ENCODE measurements around the gene NLRP3. TPM values are rescaled to one million over a fixed set of nuclear protein-coding genes. Genes with fewer than 3 reads are reported as not detected.

NLRP3 gene
- total and polyA plus RNA-seq, 2 of the 13 experiments (the other 11 are each of a cell fraction or from before 2014, with no cell fraction given) = not detected

GRCh38 chr1:247452447-247453039 lies 36.6 kb downstream of the NLRP3 start:
- ATAC-seq (peak; percentile 26; the same call in 2 of the 3 replicates), FAIRE-seq (no peak), DNase-seq (ENCODE audit: low spot score) (no peak)
- Histone ChIP-seq H3K4me3 (replicated peaks in 1 of 3; ENCODE audit: insufficient read depth in 1 of 3, low read depth in 2 of 3, low read length in 3 of 3) (no peak overlapping the region), H3K36me3 (replicated peaks in 1 of 2; ENCODE audit: control insufficient read depth in 1 of 2, insufficient read depth in 2 of 2, low read length in 2 of 2) (no peaks in the 10 kb centered on the region), H3K27me3 (ENCODE audit: control insufficient read depth in 1 of 2, insufficient read depth in 2 of 2, low read length in 2 of 2) (peaks cover 0 to 39% of the 10 kb centered on the region in 2 experiments; a peak in 2 of 5 replicates), H3K9me3 (ENCODE audit: low read length) (no peaks in the 10 kb centered on the region), H2AFZ (ENCODE audit: low read length) (no peak overlapping the region), H3K79me2 (ENCODE audit: insufficient read depth, low read length) (no peaks in the 10 kb centered on the region), H3K27ac (ENCODE audit: extremely low read length, insufficient read depth, low read length) (no peak overlapping the region), H3K4me2 (ENCODE audit: low read depth, low read length) (no peak overlapping the region), H3K9ac (ENCODE audit: insufficient read depth, low read depth, low read length) (no peak overlapping the region), H4K20me1 (ENCODE audit: insufficient read depth, low read length) (no peaks in the 10 kb centered on the region), H3K4me1 (ENCODE audit: insufficient read depth, low read length) (no peaks in the 10 kb centered on the region)
- ChIA-PET POLR2A (no interaction called here), CTCF (ENCODE audit: low intra/inter-chr PET ratio, low total read pairs) (interaction anchor here (0.7 kb wide), 1 partner anchor 62 kb away, joined by 3 read pairs; no protein-coding TSS in a partner anchor)
- intact Hi-C loops (cut with micrococcal nuclease; ENCODE audit: unreplicated experiment) (no loop called here), in situ Hi-C loops (cut with HindIII; ENCODE audit: extremely low pct_ligation_motif_present, low pct_unique_long_range_greater_than_20kb) (no loop called here)
- TF ChIP-seq, protein P1, sequence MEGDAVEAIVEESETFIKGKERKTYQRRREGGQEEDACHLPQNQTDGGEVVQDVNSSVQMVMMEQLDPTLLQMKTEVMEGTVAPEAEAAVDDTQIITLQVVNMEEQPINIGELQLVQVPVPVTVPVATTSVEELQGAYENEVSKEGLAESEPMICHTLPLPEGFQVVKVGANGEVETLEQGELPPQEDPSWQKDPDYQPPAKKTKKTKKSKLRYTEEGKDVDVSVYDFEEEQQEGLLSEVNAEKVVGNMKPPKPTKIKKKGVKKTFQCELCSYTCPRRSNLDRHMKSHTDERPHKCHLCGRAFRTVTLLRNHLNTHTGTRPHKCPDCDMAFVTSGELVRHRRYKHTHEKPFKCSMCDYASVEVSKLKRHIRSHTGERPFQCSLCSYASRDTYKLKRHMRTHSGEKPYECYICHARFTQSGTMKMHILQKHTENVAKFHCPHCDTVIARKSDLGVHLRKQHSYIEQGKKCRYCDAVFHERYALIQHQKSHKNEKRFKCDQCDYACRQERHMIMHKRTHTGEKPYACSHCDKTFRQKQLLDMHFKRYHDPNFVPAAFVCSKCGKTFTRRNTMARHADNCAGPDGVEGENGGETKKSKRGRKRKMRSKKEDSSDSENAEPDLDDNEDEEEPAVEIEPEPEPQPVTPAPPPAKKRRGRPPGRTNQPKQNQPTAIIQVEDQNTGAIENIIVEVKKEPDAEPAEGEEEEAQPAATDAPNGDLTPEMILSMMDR (CRISPR knock-in tag; IDR thresholded peaks at IDR 0.05) = 0 out of 2 replicates have a peak, but pooled peaks have one; percentile 5
- TF ChIP-seq ZNF414 (CRISPR knock-in tag; IDR thresholded peaks at IDR 0.05) = no peak
- no TSS peak for BruUV-seq (replicated peaks)
- WGBS (ENCODE audit: low lambda C conversion rate) = 17% methylated on average over 9 of the region's 12 CpGs

- H3K4me2 ChIP-seq (ENCODE audit: low read depth, low read length) = no peak overlapping the region
- no peaks in the 10 kb centered on the region for H3K36me3 ChIP-seq (replicated peaks in 1 of 2; ENCODE audit: control insufficient read depth in 1 of 2, insufficient read depth in 2 of 2, low read length in 2 of 2)
- intact Hi-C loops (cut with micrococcal nuclease; ENCODE audit: unreplicated experiment) = no loop called here
- no TSS peak for BruUV-seq (replicated peaks)
- in situ Hi-C loops (cut with HindIII; ENCODE audit: extremely low pct_ligation_motif_present, low pct_unique_long_range_greater_than_20kb) = no loop called here
- peaks cover 0 to 41% of the 10 kb centered on the region in 2 experiments; a peak in 2 of 5 replicates for H3K27me3 ChIP-seq (ENCODE audit: control insufficient read depth in 1 of 2, insufficient read depth in 2 of 2, low read length in 2 of 2)
- no peak overlapping the region for H3K9ac ChIP-seq (ENCODE audit: insufficient read depth, low read depth, low read length)
- H3K4me1 ChIP-seq (ENCODE audit: insufficient read depth, low read length) = no peaks in the 10 kb centered on the region
- under 1% methylated on average over 4 of the region's 4 CpGs for WGBS (ENCODE audit: low lambda C conversion rate)
- no peak overlapping the region for H3K27ac ChIP-seq (ENCODE audit: extremely low read length, insufficient read depth, low read length)
- no peak overlapping the region for H2AFZ ChIP-seq (ENCODE audit: low read length)
- H3K4me3 ChIP-seq (replicated peaks in 1 of 3; ENCODE audit: insufficient read depth in 1 of 3, low read depth in 2 of 3, low read length in 3 of 3) = no peak overlapping the region
- ChIA-PET CTCF (ENCODE audit: low intra/inter-chr PET ratio, low total read pairs) (interaction anchor here (0.7 kb wide), 1 partner anchor 63 kb away, joined by 3 read pairs; no protein-coding TSS in a partner anchor), POLR2A (no interaction called here)
- no peaks in the 10 kb centered on the region for H3K9me3 ChIP-seq (ENCODE audit: low read length)
- no peak for FAIRE-seq
- DNase-seq (ENCODE audit: low spot score) = no peak
- no peaks in the 10 kb centered on the region for H3K79me2 ChIP-seq (ENCODE audit: insufficient read depth, low read length)
- no peak for ATAC-seq
- no peaks in the 10 kb centered on the region for H4K20me1 ChIP-seq (ENCODE audit: insufficient read depth, low read length)
- TF ChIP-seq ZNF782 (CRISPR knock-in tag; IDR thresholded peaks at IDR 0.05; ENCODE audit: borderline replicate concordance) (no peak), ZNF414 (CRISPR knock-in tag; IDR thresholded peaks at IDR 0.05) (no peak), THAP11 (CRISPR knock-in tag; IDR thresholded peaks at IDR 0.05) (no peak), ZNF747 (CRISPR knock-in tag; IDR thresholded peaks at IDR 0.05; ENCODE audit: borderline replicate concordance) (no peak), TOE1 (CRISPR knock-in tag; IDR thresholded peaks at IDR 0.05) (no peak), ZNF83 (CRISPR knock-in tag; IDR thresholded peaks at IDR 0.05; ENCODE audit: borderline replicate concordance) (no peak), ELF3 (CRISPR knock-in tag; IDR thresholded peaks at IDR 0.05) (no peak)
- TF ChIP-seq, protein P2, sequence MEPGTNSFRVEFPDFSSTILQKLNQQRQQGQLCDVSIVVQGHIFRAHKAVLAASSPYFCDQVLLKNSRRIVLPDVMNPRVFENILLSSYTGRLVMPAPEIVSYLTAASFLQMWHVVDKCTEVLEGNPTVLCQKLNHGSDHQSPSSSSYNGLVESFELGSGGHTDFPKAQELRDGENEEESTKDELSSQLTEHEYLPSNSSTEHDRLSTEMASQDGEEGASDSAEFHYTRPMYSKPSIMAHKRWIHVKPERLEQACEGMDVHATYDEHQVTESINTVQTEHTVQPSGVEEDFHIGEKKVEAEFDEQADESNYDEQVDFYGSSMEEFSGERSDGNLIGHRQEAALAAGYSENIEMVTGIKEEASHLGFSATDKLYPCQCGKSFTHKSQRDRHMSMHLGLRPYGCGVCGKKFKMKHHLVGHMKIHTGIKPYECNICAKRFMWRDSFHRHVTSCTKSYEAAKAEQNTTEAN (CRISPR knock-in tag; conservative IDR thresholded peaks at IDR 0.05) = no peak
- TF ChIP-seq, protein P3, sequence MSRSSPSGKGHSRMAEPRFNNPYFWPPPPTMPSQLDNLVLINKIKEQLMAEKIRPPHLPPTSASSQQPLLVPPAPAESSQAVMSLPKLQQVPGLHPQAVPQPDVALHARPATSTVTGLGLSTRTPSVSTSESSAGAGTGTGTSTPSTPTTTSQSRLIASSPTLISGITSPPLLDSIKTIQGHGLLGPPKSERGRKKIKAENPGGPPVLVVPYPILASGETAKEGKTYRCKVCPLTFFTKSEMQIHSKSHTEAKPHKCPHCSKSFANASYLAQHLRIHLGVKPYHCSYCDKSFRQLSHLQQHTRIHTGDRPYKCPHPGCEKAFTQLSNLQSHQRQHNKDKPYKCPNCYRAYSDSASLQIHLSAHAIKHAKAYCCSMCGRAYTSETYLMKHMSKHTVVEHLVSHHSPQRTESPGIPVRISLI (CRISPR knock-in tag; IDR thresholded peaks at IDR 0.05; ENCODE audit: borderline replicate concordance) = no peak
Observed at GRCh38 chr1:247453245-247453644, 37.3 kb downstream of the NLRP3 start.

Data from HepG2 (cell line).